Measurements from ENCODE around the gene LTBP3.
"Not testable (repeated sequence)": the region's sequence is repeated elsewhere in the genome, so short reads cannot be mapped to it uniquely, and the experiment has no call there.

LTBP3 gene

DNA sequence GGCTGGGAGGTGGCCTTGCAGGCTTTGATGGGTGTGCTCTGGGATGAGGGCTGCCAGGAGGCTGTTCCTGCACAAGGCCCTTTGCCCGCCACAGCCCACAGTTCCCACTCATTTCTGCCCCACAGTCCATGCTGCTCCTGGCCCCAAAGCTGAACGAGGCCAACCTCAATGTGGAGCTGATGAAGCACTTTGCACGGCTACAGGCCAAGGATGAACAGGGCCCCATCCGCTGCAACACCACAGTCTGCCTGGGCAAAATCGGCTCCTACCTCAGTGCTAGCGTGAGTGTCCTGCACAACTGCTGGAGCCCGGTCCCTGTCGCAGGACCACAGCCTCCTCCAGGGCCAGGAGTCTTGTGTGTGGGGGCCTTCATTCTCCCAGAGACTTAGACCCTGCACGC, 23.1 kb downstream of the LTBP3 start:
- DNase-seq (ENCODE audit: low spot score), result no peak

DNA sequence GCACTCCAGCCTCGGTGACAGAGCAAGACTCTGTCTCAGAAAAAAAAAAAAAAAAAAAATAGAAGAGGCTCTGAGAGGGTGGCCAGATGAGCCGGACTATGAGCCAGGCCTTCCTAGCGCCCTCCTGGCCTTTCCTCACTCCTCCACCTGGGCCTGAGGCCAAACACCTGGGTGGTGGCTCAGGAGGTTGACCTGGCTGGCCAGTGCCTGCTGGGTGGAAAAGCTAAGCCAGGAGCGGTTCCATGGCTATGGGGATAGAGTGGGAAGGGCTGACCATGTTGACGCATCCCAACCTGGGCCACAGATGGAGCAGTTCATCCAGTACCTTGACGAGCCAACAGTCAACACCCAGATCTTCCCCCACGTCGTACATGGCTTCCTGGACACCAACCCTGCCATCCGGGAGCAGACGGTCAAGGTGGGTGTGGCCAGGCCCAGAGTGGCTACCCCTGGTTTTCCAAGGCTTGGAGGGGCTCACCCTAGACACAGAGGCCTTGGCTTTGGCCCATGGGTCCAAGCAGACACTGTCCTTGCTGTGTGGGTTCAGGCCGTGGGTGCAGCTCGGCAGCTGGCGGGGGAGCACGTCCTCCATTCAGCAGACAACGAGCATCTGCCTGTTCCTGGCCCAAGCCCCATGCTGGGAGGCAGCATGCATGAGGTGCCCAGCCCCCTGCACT, 25.6 kb downstream of the LTBP3 start:
- no peak for DNase-seq (ENCODE audit: low spot score)

DNA sequence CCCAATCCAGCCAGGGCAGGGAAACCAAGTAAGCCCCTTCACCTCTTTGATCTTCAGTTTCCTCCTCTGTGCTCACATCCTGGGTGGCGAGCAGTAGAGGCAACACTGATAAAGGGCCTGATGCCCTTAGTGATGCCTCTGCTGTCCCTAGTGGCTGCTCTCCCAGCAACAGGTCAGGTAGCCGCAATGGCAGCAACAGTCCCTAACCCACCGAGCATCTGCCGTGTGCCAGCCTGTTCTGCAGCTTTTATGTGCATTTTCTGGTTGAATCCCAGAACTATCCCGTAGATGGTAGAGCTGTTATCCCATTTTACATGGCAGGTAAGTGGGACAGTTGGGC, 28.0 kb downstream of the LTBP3 start:
- no peak for DNase-seq (ENCODE audit: low spot score)

DNA sequence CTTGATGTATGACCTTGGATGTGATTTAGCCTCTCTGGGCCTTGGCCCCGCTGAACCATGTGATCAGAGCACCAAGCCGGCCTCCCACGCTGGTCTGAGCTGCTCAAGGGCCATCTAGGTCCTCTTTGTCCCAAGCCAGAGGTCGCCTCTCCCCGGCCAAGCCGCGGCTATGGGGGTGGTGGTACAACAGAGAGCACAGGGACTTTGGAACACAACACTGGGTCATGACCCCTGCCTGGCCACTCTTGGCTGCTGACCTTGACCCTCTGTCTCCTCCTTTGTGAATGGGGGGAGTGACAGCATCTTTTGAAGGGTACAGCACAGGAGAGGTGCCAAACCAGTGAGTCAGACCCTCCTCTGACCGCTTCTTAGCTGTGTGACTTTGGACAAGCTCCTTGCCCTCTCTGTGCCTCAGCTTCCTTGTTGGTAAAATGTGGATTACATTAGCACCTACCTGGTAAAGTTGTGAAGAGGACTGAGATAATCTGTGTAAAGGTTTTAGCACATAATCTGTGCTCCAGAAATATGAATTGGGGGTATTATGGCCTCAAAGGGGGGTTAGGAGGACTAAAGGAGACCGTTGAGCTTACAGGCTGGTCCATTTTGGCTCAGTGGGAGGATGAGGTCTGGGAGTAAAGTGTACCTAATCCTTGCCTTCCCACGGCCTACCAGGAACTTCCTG, 28.5 kb downstream of the LTBP3 start:
- no peak for DNase-seq (ENCODE audit: low spot score)

DNA sequence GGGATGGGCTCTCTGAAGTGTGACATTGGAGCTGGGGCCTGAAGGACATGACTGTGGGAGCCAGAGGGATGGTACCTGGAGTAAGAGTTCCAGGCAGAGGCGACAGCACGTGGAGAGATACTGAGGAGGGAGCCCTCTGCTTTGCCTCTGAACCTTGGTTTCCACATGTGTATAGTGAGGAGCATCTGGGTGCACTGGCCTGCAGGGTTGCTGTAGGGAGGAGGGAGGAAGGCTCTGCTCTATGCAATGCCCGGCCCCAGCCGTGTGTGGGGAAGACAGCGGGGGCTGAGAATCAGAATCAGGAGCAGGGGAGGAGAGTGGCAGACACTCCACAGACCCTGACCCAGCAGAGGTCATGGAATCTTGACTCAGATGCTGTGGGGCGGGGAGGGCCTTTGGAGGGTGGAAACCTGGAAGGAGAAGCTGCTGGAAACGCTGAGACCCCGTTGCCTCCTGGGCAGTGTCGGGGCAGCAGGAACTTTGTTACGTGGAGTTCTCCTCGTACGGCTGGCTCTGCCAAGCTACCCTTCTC, 29.3 kb downstream of the LTBP3 start:
- DNase-seq (ENCODE audit: low spot score), result no peak

DNA sequence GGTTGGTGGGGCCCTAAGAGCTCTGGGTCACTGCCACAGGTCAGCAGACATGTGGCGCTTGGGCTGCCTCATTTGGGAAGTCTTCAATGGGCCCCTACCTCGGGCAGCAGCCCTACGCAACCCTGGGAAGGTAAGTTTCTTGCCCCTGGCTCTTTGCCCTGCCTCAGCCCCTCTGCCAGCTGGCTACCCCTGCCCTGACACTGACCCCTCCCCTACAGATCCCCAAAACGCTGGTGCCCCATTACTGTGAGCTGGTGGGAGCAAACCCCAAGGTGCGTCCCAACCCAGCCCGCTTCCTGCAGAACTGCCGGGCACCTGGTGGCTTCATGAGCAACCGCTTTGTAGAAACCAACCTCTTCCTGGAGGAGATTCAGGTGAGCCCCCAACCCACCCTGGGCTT, 31.4 kb downstream of the LTBP3 start:
- DNase-seq (ENCODE audit: low spot score), result no peak

DNA sequence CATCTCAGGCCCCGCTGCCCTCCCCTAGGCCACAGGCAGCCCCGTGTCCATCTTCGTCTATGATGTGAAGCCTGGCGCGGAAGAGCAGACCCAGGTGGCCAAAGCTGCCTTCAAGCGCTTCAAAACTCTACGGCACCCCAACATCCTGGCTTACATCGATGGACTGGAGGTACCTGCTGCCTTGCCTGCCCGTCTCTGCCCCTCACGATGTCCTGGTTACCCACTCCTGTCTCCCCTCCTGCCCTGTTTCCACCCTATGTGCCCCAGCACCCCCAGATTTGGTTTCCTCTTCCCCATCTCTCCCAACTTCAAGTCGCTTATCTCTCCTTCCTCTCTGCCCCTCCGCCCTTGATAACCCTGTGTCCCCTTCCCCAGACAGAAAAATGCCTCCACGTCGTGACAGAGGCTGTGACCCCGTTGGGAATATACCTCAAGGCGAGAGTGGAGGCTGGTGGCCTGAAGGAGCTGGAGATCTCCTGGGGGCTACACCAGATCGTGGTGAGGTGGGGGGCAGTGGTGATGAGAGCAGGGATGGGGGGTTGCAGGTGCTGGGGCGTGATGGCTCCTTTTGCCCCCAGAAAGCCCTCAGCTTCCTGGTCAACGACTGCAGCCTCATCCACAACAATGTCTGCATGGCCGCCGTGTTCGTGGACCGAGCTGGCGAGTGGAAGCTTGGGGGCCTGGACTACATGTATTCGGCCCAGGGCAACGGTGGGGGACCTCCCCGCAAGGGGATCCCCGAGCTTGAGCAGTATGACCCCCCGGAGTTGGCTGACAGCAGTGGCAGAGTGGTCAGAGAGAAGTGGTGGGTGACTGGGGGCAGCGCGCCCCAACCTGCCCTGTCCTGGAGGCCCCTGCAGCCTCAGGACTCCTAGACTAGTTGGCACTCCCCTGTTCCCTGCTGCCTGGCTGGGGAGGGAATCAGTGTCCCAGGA, 32.3 kb downstream of the LTBP3 start:
- DNase-seq (ENCODE audit: low spot score), result no peak

DNA sequence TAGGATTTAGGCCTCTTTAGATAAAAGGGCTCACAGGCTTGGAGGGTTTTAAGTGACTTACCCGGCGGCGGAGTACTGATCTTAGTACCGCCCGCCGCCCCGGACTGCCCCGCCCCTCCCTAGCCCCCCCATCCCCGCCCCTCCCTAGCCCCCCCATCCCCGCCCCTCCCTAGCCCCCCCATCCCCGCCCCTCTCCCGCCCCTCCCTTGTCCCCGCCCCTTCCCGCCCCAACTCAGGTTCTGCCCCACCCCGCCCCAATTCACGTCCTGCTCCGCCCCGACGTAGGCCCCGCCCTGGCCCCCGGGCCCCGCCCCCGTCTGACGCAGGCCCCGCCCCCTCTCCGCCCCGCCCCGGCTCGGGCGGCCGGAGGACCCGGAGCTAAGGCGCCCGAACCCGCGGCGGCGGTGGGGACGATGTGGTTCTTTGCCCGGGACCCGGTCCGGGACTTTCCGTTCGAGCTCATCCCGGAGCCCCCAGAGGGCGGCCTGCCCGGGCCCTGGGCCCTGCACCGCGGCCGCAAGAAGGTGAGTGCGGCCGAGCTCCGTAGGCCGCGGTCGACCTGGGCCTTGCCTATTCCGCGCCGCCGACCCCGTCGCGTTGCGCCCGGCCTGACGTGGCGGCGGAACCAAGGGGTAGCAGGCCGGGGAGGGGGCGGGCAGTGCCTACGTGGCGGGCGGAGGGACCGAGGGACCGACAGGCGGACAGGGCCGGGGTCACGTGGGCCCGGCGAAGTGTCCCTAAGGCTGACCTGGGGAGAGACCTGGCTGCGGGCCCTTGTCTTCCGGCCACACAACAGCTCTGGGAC, 33.2 kb downstream of the LTBP3 start, which contains the start of gene SCYL1:
Gene SCYL1, plus strand, starts transcription at position 343 of the 805 bp plus-strand sequence. Its CDS starts 71 bp downstream, at position 414.
- DNase-seq (ENCODE audit: low spot score), result no peak

DNA sequence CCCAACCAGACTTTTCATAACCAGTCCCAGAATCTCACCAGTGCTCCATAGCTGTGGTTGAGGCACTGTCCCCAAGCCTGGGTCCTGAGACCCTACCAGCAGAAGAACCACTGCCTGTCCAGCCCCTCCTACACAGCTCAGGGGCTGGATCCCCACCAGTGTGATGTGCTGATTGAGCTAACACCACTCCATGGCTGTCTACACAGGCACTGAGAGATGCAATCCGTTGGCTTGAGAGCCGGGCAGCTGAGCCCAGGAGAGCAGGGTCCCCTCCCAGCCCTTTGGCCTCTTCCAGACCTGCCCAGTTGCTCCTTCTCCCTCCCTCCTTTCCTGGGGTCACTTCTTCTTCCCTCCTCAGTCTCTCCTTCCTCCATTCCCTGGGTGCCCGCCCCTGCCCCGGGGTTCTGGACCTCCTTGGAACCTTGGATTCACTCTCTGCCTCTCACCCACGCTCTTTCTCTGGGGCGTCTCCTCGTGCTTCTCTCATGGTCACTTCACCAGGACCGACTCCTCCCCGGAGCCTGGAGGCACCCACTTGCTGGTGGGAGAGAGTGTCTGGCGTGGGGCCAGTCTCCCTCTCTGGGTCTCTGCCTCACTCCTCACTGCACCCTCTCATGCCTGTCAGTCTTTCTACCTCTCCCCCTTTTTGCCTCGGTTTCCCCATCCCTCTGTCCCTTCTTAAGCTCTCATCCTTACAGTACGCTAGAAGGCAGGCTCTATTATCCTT, 34.0 kb downstream of the LTBP3 start:
- no peak for DNase-seq (ENCODE audit: low spot score)

DNA sequence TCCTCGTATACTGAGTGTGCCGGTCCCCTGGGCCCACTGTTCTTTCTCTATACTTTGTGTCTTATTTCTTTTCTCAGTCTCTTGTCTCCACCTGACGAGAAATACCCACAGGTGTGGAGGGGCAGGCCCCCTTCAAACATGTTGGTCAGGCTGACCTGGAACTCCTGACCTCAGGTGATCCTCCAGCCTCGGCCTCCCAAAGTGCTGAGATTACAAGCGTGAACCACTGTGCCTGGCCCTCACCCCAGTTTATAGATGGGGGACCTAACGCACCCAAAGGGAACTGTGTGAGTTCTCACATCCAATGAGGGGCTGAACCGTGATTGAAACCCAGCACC, 34.6 kb downstream of the LTBP3 start:
- DNase-seq (ENCODE audit: low spot score), result not testable (repeated sequence)

DNA sequence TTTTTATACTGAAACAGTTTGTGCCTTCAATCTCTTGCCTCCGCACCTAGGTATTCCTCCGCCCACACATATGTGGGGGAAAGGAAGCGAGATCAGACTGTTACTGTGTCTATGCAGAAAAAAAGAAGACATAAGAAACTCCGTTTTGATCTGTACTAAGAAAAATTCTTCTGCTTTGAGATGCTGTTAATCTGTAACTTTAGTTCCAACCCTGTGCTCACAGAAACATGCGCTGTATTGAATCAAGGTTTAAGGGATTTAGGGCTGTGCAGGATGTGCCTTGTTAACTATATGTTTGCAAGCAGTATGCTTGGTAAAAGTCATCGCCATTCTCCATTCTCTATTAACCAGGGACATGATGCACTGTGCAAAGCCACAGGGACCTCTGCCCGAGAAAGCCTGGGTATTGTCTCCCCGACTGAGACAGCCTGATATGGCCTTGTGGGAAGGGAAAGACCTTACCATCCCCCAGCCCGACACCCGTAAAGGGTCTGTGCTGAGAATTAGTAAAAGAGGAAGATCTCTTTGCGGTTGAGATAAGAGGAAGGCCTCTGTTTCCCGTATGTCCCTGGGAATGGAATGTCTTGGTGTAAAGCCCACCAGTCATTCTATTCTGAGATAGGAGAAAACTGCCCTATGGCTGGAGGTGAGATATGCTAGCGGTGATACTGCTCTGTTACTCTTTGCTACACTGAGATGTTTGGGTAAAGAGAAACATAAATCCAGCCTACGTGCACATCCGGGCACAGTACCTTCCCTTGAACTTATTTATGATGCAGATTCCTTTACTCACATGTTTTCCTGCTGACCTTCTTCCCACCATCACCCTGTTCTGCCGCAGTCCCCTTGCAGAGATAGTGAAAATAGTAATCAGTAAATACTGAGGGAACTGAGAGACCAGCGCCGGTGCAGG, 35.2 kb downstream of the LTBP3 start:
- DNase-seq (ENCODE audit: low spot score), result not testable (repeated sequence)

DNA sequence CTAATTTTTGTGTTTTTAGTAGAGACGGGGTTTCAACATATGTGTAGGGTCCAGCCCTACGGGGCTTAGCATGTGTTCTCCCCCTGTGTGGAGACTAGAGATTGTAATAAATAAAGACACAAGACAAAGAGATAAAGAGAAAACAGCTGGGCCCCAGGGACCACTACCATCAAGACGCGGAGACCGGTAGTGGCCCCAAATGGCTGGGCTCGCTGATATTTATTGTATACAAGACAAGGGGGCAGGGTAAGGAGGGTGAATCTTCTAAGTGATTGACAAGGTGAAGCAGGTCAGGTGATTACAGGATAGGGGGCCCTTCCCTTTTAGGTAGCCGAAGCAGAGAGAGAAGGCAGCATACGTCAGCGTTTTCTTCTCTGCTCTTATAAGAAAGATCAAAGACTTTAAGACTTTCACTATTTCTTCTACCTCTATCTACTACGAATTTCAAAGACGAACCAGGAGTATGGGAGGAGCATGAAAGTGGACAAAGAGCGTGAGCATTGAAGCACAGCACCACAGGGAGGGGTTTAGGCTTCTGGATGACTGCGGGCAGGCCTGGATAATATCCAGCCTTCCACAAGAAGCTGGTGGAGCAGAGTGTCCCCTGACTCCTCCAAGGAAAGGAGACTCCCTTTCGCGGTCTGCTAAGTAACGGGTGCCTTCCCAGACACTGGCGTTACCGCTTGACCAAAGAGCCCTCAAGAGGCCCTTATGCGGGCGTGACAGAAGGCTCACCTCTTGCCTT, 36.2 kb downstream of the LTBP3 start:
- not testable (repeated sequence) for DNase-seq (ENCODE audit: low spot score)

DNA sequence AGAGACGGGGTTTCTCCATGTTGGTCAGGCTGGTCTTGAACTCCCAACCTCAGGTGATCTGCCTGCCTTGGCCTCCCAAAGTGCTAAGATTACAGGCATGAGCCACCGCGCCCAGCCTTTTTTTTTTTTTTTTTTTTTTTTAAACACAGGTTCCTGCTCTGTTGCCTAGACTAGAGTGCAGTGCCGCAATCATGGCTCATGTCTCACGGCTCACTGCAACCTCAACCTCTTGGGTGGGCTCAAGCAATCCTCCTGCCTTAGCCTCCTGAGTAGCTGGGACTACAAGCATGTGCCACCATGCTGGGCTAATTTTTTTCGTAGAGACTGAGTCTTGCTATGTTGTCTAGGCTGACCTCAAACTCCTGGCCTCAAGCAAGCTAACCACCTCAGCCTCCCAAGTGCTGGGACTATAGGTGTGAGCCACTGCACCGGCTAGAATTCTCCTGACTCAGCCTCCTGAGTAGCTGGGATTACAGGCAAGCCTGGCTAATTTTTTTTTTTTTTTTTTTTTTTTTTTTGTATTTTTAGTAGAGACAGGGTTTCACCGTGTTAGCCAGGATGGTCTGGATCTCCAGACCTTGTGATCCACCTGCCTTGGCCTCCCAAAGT, 39.1 kb downstream of the LTBP3 start:
- DNase-seq (ENCODE audit: low spot score), result not testable (repeated sequence)

DNA sequence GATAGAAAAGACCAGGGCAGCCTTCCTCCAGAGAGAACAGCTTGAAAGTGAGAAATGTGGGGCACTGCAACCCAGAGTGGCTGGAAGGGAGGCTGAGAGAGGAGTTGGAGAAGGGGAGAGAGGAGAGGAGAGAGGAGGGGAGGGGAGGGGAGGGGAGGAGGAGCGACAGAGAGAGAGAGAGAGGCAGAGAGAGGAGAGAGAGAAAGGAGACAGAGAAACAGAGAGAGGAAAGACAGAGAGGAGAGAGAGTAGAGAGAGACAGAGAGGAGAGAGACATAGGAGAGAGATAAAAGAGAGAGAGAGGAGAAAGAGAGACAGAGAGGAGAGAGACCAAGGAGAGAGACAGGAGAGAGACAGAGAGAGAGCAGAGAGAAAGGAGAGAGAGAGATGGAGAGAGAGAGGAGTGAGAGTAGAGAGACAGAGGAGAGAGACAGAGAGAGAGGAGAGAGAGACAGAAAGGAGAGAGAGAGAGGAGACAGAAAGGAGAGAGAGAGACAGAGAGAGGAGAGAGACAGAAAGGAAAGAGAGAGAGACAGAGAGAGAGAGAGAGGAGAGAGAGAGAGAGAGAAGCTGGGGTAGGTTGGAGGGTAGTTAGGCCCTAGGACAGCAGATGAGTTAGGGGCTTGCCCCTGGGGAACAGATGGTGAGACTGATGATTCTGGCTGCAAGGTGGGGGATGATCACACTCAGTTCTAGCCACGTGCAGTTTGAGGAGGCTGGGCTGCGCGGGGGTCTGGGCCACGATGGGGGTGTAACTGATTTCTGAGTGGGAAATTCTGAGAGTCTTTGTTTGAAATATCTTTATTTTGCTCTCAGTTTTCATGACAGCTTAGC, 41.8 kb downstream of the LTBP3 start:
- no peak for DNase-seq (ENCODE audit: low spot score)

DNA sequence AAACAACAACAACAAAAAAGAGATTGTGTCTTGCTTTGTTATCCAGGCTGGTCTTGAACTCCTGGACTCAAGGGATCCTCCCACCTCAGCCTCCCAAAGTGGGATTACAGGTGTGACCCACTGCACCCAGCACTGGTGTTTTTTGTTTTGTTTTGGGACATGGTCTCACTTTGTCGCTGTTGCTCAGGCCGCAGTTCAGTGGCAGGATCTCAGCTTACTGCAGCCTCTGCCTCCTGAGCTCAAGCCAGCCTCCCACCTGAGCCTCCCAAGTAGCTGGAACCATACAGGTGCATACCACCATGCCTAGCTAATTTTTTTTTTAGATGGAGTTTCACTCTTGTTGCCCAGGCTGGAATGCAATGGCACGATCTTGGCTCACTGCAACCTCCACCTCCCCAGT, 45.8 kb downstream of the LTBP3 start:
- not testable (repeated sequence) for DNase-seq (ENCODE audit: low spot score)

DNA sequence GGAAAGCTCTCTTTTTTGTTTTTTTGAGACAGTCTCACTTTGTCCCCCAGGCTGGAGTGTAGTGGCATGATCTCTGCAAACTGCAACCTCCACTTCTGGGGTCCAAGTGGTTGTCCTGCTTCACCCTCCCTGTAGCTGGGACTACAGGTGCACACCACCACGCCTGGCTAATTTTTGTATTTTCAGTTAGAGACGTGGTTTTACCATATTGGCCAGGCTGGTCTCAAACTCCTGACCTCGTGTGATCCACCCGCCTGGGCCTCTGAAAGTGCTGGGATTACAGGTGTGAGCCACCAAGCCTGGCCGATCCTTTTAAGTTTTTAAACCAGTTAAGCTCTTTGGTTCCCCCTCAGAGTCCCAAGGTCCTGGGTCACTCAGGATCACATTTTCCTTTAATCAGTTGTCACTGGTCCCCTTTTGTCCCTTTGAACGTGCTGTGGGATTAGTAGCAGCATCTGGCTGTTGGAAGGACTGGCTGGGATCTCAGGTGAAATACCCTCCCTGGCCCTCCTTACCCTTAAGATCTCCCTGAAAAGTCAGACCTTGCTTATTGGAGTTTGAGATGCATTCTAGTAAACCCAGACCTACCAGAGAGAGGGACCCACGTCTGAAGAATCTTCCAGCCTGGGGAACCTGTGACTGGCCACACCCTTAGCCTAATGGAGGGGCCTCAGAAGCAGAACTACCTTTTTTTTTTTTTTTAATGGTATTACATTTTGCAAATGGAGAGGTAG, 51.2 kb downstream of the LTBP3 start:
- DNase-seq (ENCODE audit: low spot score), result no peak

DNA sequence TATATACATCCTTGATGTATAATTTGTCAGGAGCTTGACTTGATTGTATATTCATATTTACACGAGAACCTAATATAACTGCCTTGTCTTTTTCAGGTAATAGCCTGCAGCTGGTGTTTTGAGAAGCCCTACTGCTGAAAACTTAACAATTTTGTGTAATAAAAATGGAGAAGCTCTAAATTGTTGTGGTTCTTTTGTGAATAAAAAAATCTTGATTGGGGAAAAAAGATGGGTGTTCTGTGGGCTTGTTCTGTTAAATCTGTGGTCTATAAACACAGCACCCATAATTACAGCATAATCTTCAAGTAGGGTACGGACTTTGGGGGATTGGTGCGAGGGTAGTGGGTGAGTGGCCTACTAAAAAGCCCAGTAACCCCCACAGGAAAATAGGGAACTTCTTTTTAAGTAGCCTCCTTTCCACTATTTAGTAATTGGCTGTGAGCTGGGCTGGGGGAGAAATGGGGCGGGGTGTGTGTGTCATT, 51.8 kb downstream of the LTBP3 start:
- DNase-seq (ENCODE audit: low spot score), result no peak
